K562 (cell line): Measurements from ENCODE around the gene BAIAP2. TPM values are rescaled to one million over a fixed set of nuclear protein-coding genes. Genes with fewer than 3 reads are reported as not detected.

Experiments used
- CBX8 ChIP-seq: fragments of 200-600 bp; sonication (generic); IDR thresholded peaks from 2 replicates; pipeline ENCODE4 v1.6.1; 2012; ENCODE audit warnings: borderline replicate concordance, mixed run types, low read depth, mild to moderate bottlenecking, moderate library complexity, mixed read lengths, low read length, control low read depth, inconsistent platforms; ENCODE audit not compliant: poor library complexity, severe bottlenecking; ENCODE audit errors: extremely low read depth
- E2F6 ChIP-seq, 2 experiments: IDR thresholded peaks; 2 replicates each; pipeline ENCODE4 v1.6.1; 2011; ENCODE audit warnings: borderline replicate concordance in 1 of 2, control low read depth in 1 of 2, low read depth in 1 of 2, low read length in 1 of 2, mild to moderate bottlenecking in 1 of 2, mixed read lengths in 1 of 2, moderate library complexity in 1 of 2; ENCODE audit not compliant: insufficient read depth in 1 of 2, insufficient read length in 1 of 2, poor library complexity in 1 of 2, severe bottlenecking in 1 of 2; ENCODE audit errors: extremely low read depth in 1 of 2
- EP400 ChIP-seq: fragments of 450-650 bp; IDR thresholded peaks from 2 replicates; pipeline ENCODE4 v1.6.1; 2017; ENCODE audit warnings: antibody characterized with exemption, mild to moderate bottlenecking, moderate library complexity
- ETS1 ChIP-seq: conservative IDR thresholded peaks from 2 replicates; pipeline ENCODE4 v1.6.1; 2011; ENCODE audit warnings: low read depth, mild to moderate bottlenecking, low read length; ENCODE audit not compliant: control insufficient read depth
- FOXM1 ChIP-seq, 2 experiments: fragments of 450-650 bp in 1 of 2; sonication (generic) in 1 of 2; formaldehyde crosslinking in 1 of 2; IDR thresholded peaks; 2 replicates each; pipeline versions ENCODE4 v1.6.1 to v1.9.0; 2017 to 2022; ENCODE audit warnings: low read depth in 2 of 2, mild to moderate bottlenecking in 2 of 2, missing genetic modification reagents in 1 of 2, moderate library complexity in 1 of 2
- HNRNPL ChIP-seq: fragments of 200-400 bp; formaldehyde crosslinking; IDR thresholded peaks from 2 replicates; pipeline ENCODE4 v1.6.1; 2017; ENCODE audit warnings: low read depth, mild to moderate bottlenecking, low read length
- MEIS2 ChIP-seq: fragments of 450-650 bp; IDR thresholded peaks from 2 replicates; pipeline ENCODE4 v1.6.1; 2014; ENCODE audit warnings: mild to moderate bottlenecking; ENCODE audit not compliant: partially characterized antibody
- NELFE ChIP-seq: IDR thresholded peaks from 2 replicates; pipeline ENCODE4 v1.6.1; 2011; ENCODE audit warnings: mild to moderate bottlenecking; ENCODE audit not compliant: insufficient read depth, insufficient read length
- NFE2 ChIP-seq: IDR thresholded peaks from 2 replicates; pipeline ENCODE4 v1.6.1; 2014; ENCODE audit warnings: antibody characterized with exemption, low read depth
- NR1H2 ChIP-seq: sonication (generic); formaldehyde crosslinking; IDR thresholded peaks from 2 replicates; pipeline ENCODE4 v1.4.0; 2020; ENCODE audit warnings: mild to moderate bottlenecking, missing genetic modification reagents
- PBX2 ChIP-seq, 2 experiments: IDR thresholded peaks in 1 of 2; conservative IDR thresholded peaks in 1 of 2; 2 replicates each; pipeline ENCODE4 v1.6.1; 2016; ENCODE audit warnings: low read depth in 2 of 2, mild to moderate bottlenecking in 1 of 2, missing compliant biosample characterization in 1 of 2, missing genetic modification characterization in 1 of 2, moderate library complexity in 1 of 2
- POLR2B ChIP-seq: fragments of 450-650 bp; IDR thresholded peaks from 2 replicates; pipeline ENCODE4 v1.6.1; 2018; ENCODE audit warnings: low read depth; ENCODE audit not compliant: partially characterized antibody
- SIN3B ChIP-seq: fragments of 450-650 bp; IDR thresholded peaks from 2 replicates; pipeline ENCODE4 v1.6.1; 2017; ENCODE audit warnings: low read depth, mild to moderate bottlenecking, moderate library complexity
- SLC30A9 ChIP-seq: fragments of 250-450 bp; sonication (Bioruptor Pico); IDR thresholded peaks from 2 replicates; pipeline ENCODE4 v1.8.0; 2022; ENCODE audit warnings: mild to moderate bottlenecking, moderate library complexity
- TGIF2 ChIP-seq: sonication (generic); formaldehyde crosslinking; IDR thresholded peaks from 2 replicates; pipeline ENCODE4 v1.8.1; 2022; ENCODE audit warnings: mild to moderate bottlenecking, missing genetic modification reagents, moderate library complexity
- U2AF2 ChIP-seq: fragments of 200-400 bp; formaldehyde crosslinking; optimal IDR thresholded peaks from 2 replicates; pipeline ENCODE3; 2017; ENCODE audit warnings: low read depth, mild to moderate bottlenecking, low read length
- ZBTB1 ChIP-seq: sonication (generic); formaldehyde crosslinking; IDR thresholded peaks from 2 replicates; pipeline ENCODE4 v1.8.1; 2023; ENCODE audit warnings: missing genetic modification reagents, low read depth, mild to moderate bottlenecking, borderline replicate concordance
- ZNF140 ChIP-seq: fragments of 250-450 bp; sonication (Bioruptor Pico); IDR thresholded peaks from 2 replicates; pipeline ENCODE4 v1.8.0; 2021; ENCODE audit warnings: moderate library complexity, mild to moderate bottlenecking, inconsistent platforms
- ZNF175 ChIP-seq: fragments of 200-800 bp; sonication (Bioruptor generic); IDR thresholded peaks from 2 replicates; pipeline ENCODE4 v1.6.1; 2016; ENCODE audit warnings: low read depth, mild to moderate bottlenecking, missing genetic modification characterization, missing compliant biosample characterization
- ZNF263 ChIP-seq: sonication (generic); formaldehyde crosslinking; IDR thresholded peaks from 2 replicates; pipeline ENCODE4 v1.8.0; 2022; ENCODE audit warnings: mild to moderate bottlenecking, missing genetic modification reagents, borderline replicate concordance
- ZNF586 ChIP-seq: fragments of 450-650 bp; formaldehyde crosslinking; conservative IDR thresholded peaks from 2 replicates; pipeline ENCODE4 v1.4.0; 2020; ENCODE audit warnings: mild to moderate bottlenecking, moderate library complexity
- ZNF780A ChIP-seq: fragments of 250-450 bp; sonication (Bioruptor Pico); IDR thresholded peaks from 2 replicates; pipeline ENCODE4 v1.5.0; 2021; ENCODE audit warnings: mild to moderate bottlenecking
- polyA plus RNA-seq, 8 experiments: library from polyadenylated mRNA; depleted of rRNA in 4 of 8; stranded (reverse) in 5 of 8; unstranded in 3 of 8; fragments of >200 nt; fragmentation: Nextera tagmentation in 2 of 8; fragmentation: Illumina TruSeq in 1 of 8; extraction: Ambion mirVana in 2 of 8; extraction: Trizol in 1 of 8; gene quantifications; 2 replicates each; pipeline versions ENCODE4 v1.2.1 to v1.2.3, GENCODE V29; 2011 to 2014; ENCODE audit warnings: inconsistent platforms in 1 of 8, missing spikeins in 1 of 8
- total RNA-seq, 7 experiments: library from RNA; depleted of rRNA in 6 of 7; stranded (reverse); fragments of >200 nt in 6 of 7; fragmentation: Illumina TruSeq in 2 of 7; extraction: Trizol in 2 of 7; gene quantifications; 2 replicates each; pipeline versions ENCODE4 v1.2.1 to v1.2.3, GENCODE V29; 2011 to 2021; ENCODE audit warnings: low replicate concordance in 1 of 7

BAIAP2 gene
- total and polyA plus RNA-seq, 9 of the 15 experiments (the other 6 are each of a cell fraction or from before 2014, with no cell fraction given), result 2.3 to 51.6 (median 18.4) TPM

- no peak for TF ChIP-seq POLR2B
- TF ChIP-seq SIN3B, result no peak
- peak; percentile 45; the same call in 1 of the 2 replicates for TF ChIP-seq ZNF175
- TF ChIP-seq PBX2 (CRISPR knock-in tag; IDR thresholded peaks at IDR 0.05; ENCODE audit: low read depth), result no peak
- no peak for TF ChIP-seq PBX2 (tag; conservative IDR thresholded peaks at IDR 0.05; ENCODE audit: low read depth)
- TF ChIP-seq SLC30A9 (CRISPR knock-in tag), result no peak
- no peak for TF ChIP-seq ZNF263 (CRISPR knock-in tag)
- no peak for TF ChIP-seq CBX8
- TF ChIP-seq TGIF2 (CRISPR knock-in tag), result no peak
- TF ChIP-seq NR1H2 (CRISPR knock-in tag), result no peak
- TF ChIP-seq ETS1, result no peak
- no peak for TF ChIP-seq ZNF780A (CRISPR knock-in tag)
- TF ChIP-seq FOXM1 (IDR thresholded peaks at IDR 0.05; ENCODE audit: low read depth), result no peak
- TF ChIP-seq FOXM1 (CRISPR knock-in tag; IDR thresholded peaks at IDR 0.05; ENCODE audit: low read depth), result no peak
- no peak for TF ChIP-seq NELFE
- no peak for TF ChIP-seq U2AF2
- TF ChIP-seq EP400, result peak; percentile 51; the same call in 1 of the 2 replicates
- no peak for TF ChIP-seq HNRNPL
- TF ChIP-seq E2F6 (IDR thresholded peaks at IDR 0.05; ENCODE audit: borderline replicate concordance in 1 of 2, extremely low read depth in 1 of 2, insufficient read depth in 1 of 2, insufficient read length in 1 of 2, low read depth in 1 of 2, low read length in 1 of 2, poor library complexity in 1 of 2, severe bottlenecking in 1 of 2), result peak in 1 of 2 experiments; percentile 18
- no peak for TF ChIP-seq ZNF586 (CRISPR knock-in tag)
- TF ChIP-seq ZNF140 (CRISPR knock-in tag), result no peak
- peak; percentile 42 for TF ChIP-seq MEIS2
- peak; percentile 54; the same call in 1 of the 2 replicates for TF ChIP-seq NFE2
- no peak for TF ChIP-seq ZBTB1 (CRISPR knock-in tag)
Observed at GRCh38 chr17:81153340-81153803, 118.4 kb downstream of the BAIAP2 start (continued).
